ENCODE data around the gene LGMN.
"Not testable (repeated sequence)": the region's sequence is repeated elsewhere in the genome, so short reads cannot be mapped to it uniquely, and the experiment has no call there.

Gene LGMN

DNA sequence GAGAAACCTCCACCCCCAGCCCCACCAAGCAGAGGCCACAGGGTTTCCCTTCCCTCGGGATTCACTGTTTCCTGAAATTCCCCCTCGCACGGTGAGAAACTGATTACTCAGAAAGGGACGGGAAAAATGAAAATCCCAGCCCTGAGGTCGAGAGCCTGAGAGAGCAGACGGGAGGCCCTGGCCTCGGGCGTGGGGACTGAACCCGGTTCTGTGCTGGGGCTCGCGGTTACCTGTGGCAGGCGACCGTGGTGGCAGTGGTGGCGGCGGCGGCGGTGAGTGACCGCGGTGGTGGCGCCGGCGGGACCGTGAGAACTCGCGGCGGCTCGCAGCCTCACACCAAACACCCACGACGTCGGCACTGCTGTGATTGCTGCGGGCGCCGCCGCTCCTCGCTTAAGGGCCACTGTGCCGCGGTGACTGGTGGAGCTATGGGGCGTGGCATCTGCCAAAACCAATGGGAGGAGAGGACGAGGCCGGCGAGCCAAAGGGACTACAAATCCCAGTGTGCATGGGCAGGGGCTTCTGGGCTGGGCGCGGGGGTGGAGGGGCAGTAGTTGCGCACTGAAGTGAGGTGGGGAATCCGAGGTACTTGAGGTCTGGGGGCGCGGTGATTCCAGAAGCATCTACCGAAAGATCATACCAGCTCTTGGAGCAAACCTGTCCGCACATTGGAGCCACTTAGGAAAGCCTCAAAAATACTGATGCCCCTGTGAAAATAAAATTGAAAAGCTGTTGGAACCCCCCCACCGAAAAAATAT is at the start of gene LGMN:
Gene LGMN, minus strand, starts transcription at position 369 of the 758 bp plus-strand sequence. CDS start 15,841 bp downstream, outside the sequence.
- H3K4me3 Mint-ChIP-seq = peak within 1 kb of the TSS; percentile 69
- no peaks in the 10 kb centered on the region for H3K36me3 Mint-ChIP-seq
- H3K9me3 Mint-ChIP-seq = no peaks in the 10 kb centered on the region
- H3K4me1 Mint-ChIP-seq = peaks cover 49% of the 10 kb centered on the region
- peak; percentile 94 for ATAC-seq
- DNase-seq (ENCODE audit: low spot score in 2 of 2) = peak; percentile 47 to 76
- no peak within 1 kb of the TSS for H3K27ac Mint-ChIP-seq

DNA sequence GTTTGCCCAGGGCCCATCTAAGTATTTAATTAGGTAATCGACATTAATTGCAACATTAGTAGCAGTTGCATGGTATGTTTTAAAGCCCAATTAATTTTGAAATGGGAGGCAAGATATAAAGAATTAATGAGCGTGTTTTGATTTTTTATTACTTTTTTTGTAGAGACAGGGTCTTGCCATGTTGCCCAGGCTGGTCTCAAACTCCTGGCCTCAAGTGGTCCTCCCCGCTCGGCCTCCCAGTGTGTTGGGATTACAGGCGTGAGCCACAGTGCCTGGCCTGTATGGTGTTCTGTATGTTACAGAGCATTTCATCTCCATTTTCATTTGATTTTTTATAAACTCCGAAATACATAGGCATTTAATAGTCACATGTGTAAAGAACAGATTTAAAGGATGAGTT is 46.5 kb upstream of the LGMN start:
- DNase-seq (ENCODE audit: low spot score in 2 of 2) (no peak), ATAC-seq (no peak)
- Mint-ChIP-seq H3K4me3 (peak overlapping the region; percentile 99), H3K36me3 (peaks cover 42% of the 10 kb centered on the region), H3K27ac (peak overlapping the region; percentile 99), H3K4me1 (peaks cover 20% of the 10 kb centered on the region), H3K9me3 (peaks cover 9% of the 10 kb centered on the region)

GRCh38 chr14:92794547-92794941 is 46.1 kb upstream of the LGMN start:
- Mint-ChIP-seq H3K9me3 (peaks cover 13% of the 10 kb centered on the region), H3K4me3 (peak overlapping the region; percentile 99), H3K4me1 (peaks cover 17% of the 10 kb centered on the region), H3K27ac (peak overlapping the region; percentile 99), H3K36me3 (peaks cover 38% of the 10 kb centered on the region)
- DNase-seq (ENCODE audit: low spot score in 2 of 2) (no peak), ATAC-seq (no peak)

DNA sequence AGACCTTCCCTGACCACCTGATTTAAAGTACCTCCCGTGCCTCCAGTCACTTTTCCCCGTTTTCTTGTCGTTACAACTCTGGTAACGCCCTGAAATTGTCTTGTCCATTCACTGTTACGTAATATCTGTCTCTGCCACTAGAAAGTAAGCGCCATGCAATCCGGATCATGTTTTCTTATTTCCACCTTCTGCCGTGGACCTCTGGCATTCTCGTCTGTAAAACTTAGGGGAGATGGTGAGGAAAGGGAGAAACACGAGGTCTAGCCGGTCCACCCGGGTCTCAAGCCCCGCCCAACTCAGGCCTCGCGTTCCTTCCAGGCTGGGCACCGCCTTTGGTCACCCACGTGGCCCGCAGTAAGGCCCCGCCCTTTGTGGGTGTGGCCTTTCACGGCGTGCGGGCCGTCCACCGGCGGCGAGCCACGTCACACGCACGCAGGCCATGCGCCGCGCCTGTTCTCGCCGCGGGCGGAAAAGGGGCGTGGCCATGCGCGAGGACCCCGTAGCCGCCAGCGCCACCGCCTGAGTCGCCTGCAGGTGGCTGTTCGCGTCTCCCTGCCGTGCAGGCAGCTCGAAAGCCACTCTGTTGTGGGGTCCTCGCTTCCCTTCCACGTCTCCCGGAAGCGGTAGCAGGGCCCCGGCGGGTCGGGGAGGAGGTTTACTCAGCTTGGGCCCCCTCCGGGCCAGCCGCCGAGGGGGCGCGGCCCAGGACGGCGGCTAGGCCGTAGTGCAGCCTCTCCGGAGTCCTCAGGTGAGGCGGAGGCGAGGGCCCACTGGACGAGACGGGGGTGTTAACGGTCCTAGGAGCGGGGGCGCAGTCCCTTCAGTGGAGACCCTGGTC is 45.5 kb upstream of the LGMN start, which contains the start of gene GOLGA5:
Gene GOLGA5, plus strand, starts transcription at position 597 of the 838 bp plus-strand sequence. CDS start 3,133 bp downstream, outside the sequence.
- Mint-ChIP-seq H3K4me3 (peak within 1 kb of the TSS; percentile 99), H3K9me3 (peaks cover 18% of the 10 kb centered on the region), H3K27ac (peak within 1 kb of the TSS; percentile 99), H3K36me3 (peaks cover 32% of the 10 kb centered on the region), H3K4me1 (peaks cover 17% of the 10 kb centered on the region)
- peak; percentile 97 for ATAC-seq
- DNase-seq (ENCODE audit: low spot score in 2 of 2) = peak; percentile 99

DNA sequence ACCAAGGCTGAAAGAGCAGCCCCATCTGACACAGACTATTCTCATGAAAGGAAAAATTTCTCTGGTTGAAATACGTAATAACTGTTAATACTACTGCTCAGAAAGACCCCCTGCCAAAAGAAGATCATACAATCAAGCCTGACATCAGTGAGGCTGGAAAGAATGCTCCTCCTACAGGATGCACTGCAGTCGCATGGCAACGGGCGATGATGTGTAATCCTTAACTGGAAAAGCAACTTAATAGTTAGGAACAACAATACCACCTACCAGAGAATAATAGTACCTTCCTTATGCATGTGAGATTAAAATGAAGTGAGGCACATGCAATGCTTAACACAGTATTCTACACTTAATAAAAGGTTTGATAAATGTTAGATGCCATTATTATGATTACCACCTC is 44.5 kb upstream of the LGMN start:
- H3K36me3 Mint-ChIP-seq = peaks cover 21% of the 10 kb centered on the region

GRCh38 chr14:92789457-92790089 is 41.1 kb upstream of the LGMN start:
- Mint-ChIP-seq H3K4me3 (no peak overlapping the region), H3K27ac (no peak overlapping the region), H3K36me3 (peaks cover 11% of the 10 kb centered on the region), H3K9me3 (peaks cover 18% of the 10 kb centered on the region), H3K4me1 (peaks cover 13% of the 10 kb centered on the region)
- DNase-seq (ENCODE audit: low spot score in 2 of 2) (no peak), ATAC-seq (no peak)

More for the DNA sequence above, 44.5 kb upstream of the LGMN start:
- H3K9me3 Mint-ChIP-seq = peaks cover 18% of the 10 kb centered on the region
- H3K4me1 Mint-ChIP-seq = peaks cover 17% of the 10 kb centered on the region
- H3K27ac Mint-ChIP-seq = no peak overlapping the region
- H3K4me3 Mint-ChIP-seq = peak overlapping the region; percentile 99
- ATAC-seq (no peak), DNase-seq (ENCODE audit: low spot score in 2 of 2) (no peak)

- H3K9me3 Mint-ChIP-seq = peaks cover 15% of the 10 kb centered on the region
- no peak for ATAC-seq
- no peak overlapping the region for H3K4me3 Mint-ChIP-seq
- no peak overlapping the region for H3K27ac Mint-ChIP-seq
- no peaks in the 10 kb centered on the region for H3K36me3 Mint-ChIP-seq
- H3K4me1 Mint-ChIP-seq = peaks cover 6% of the 10 kb centered on the region
- no peak for DNase-seq (ENCODE audit: low spot score in 2 of 2)
Observed at GRCh38 chr14:92787554-92787953, 39.1 kb upstream of the LGMN start.

DNA sequence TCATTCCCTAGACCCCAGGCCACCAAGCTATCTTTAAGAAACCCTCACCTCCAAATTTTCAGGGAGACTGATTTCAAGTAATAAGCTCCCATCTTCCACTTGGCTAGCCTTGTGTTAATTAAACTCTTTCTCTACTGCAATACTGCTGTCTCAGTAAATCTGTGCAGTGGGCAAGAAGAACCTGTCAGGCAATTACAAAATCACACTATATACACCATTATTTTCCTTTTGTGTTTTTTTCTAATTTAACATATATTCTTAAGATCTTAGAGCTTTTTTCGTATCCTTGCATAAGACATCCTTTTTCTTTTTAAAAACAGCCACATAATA is 38.0 kb upstream of the LGMN start:
- DNase-seq (ENCODE audit: low spot score in 2 of 2) (no peak), ATAC-seq (no peak)
- peaks cover 6% of the 10 kb centered on the region for H3K4me1 Mint-ChIP-seq
- H3K9me3 Mint-ChIP-seq = peaks cover 15% of the 10 kb centered on the region
- no peak overlapping the region for H3K4me3 Mint-ChIP-seq
- no peak overlapping the region for H3K27ac Mint-ChIP-seq
- no peaks in the 10 kb centered on the region for H3K36me3 Mint-ChIP-seq

DNA sequence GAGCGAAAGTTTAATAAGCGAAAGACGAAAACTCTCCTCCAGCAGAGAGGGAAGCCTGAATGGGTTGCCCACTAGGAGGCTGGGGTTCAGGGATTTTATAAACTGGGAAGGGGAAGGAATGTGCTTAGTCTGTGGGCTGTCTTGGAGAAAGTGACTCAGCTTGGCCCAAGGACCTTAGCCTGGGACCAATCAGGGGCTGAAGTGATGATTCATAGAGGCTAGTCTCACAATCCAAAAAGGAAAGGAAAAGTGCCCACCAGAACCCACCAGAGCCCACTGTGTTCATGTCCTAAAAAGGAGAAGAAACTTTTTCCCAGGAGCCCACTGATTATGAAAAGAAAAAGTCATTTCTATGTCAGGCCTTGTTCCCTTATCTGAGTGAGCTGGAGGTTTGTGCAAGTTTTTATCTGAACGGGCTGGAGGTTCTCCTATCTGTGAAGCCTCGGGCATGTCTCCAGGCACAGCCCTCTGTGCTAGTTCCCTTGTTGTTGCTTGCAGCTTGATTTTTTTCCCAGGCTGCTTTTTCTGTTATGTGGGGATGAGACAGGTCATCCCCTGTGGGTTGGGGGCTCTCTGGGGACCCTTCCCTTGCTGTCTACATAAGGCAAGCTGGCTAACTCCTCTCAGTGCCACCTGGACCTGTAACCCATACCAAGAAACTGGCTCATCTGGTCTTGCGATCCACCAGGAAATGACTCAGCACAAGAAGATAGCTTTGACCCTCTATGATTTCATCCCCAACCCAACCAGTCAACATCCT is 37.4 kb upstream of the LGMN start:
- H3K4me1 Mint-ChIP-seq = peaks cover 6% of the 10 kb centered on the region
- no peaks in the 10 kb centered on the region for H3K36me3 Mint-ChIP-seq
- DNase-seq (ENCODE audit: low spot score in 2 of 2) (no peak), ATAC-seq (peak; percentile 45)
- no peak overlapping the region for H3K27ac Mint-ChIP-seq
- H3K9me3 Mint-ChIP-seq = peaks cover 14% of the 10 kb centered on the region
- H3K4me3 Mint-ChIP-seq = no peak overlapping the region

DNA sequence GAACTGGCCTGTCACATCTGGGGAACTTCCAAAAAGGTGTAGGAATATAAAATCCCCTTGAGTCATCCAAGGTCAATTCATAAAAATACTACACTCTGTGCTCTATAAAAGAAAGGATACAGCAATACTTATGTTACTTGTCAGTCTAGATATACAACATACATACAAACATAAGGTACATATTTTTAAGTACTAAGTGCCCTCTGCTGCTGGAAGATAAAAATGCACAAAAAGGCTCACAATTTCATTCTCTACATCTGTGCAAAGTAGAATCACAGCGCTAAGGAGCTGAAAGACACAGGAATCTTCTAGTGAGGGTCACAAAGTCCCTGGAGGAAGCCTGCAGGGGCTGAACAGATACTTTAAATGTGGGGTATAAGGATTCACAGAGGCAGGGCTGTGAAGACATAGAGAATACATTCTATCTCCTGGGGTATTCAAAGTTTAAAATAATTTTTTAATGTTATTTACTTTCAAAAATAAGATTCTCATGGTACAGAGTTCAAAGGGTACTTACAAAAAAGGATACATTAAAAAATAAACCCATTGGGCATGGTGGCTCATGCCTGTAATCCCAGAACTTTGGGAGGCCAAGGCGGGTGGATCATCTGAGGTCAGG is 35.5 kb upstream of the LGMN start:
- Mint-ChIP-seq H3K36me3 (no peaks in the 10 kb centered on the region), H3K27ac (no peak overlapping the region), H3K4me1 (peaks cover 6% of the 10 kb centered on the region), H3K4me3 (no peak overlapping the region), H3K9me3 (no peaks in the 10 kb centered on the region)
- no peak for DNase-seq (ENCODE audit: low spot score in 2 of 2)
- peak; percentile 76 for ATAC-seq

GRCh38 chr14:92781350-92781749 is 32.9 kb upstream of the LGMN start:
- H3K9me3 Mint-ChIP-seq = no peaks in the 10 kb centered on the region
- no peak overlapping the region for H3K4me3 Mint-ChIP-seq
- peaks cover 4% of the 10 kb centered on the region for H3K4me1 Mint-ChIP-seq
- H3K27ac Mint-ChIP-seq = no peak overlapping the region
- H3K36me3 Mint-ChIP-seq = no peaks in the 10 kb centered on the region
- DNase-seq (ENCODE audit: low spot score in 2 of 2) (no peak), ATAC-seq (no peak)

- Mint-ChIP-seq H3K36me3 (no peaks in the 10 kb centered on the region), H3K27ac (no peak overlapping the region), H3K9me3 (no peaks in the 10 kb centered on the region), H3K4me3 (no peak overlapping the region), H3K4me1 (peaks cover under 1% of the 10 kb centered on the region)
- ATAC-seq = peak; percentile 79
- DNase-seq (ENCODE audit: low spot score in 2 of 2) = no peak
Observed at GRCh38 chr14:92780444-92781232, 32.2 kb upstream of the LGMN start.

DNA sequence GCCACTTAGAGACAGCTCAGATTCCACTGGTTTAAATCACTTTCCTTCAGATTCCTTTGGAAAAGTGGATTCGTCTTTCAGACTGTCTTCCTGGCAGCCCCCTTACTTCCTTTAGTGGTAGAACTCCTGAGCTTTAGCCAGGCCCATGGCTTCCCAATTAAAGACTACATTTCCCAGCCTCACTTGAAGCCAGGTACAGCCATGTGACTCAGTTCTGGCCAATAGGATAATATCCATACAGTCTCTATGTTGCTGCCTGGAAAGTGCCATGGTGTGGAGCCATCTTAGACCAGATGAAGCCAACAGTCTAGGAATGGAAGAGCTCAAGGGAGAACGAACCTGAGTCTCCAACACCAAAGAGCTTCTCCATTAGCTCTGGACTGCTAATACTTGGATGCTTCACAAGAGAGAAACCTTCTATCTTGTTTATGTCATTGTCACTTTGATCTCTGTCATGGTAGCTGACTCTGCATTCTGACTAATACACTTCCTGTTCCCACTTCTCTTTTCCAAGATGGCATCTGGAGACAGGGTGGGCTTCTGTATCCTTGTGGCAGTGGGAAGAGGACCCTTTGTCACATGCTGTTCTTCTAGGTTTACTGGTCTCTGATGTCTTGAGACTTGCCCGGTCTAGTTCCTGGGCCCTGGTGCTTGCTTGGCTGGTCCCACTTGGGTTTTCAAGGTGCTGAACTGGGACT is 30.6 kb upstream of the LGMN start:
- H3K36me3 Mint-ChIP-seq; H3K4me1 Mint-ChIP-seq; H3K27ac Mint-ChIP-seq; ATAC-seq; DNase-seq (ENCODE audit: low spot score in 2 of 2); H3K4me3 Mint-ChIP-seq; H3K9me3 Mint-ChIP-seq: not testable (repeated sequence)
